AG04449 (cell line): Measurements from ENCODE around the gene MALRD1.

ENCODE experiments used
- CTCF ChIA-PET: fragments of 350-600 bp; formaldehyde crosslinking; extraction: SDS; loops from one replicate; lab custom pipeline; 2021; ENCODE audit warnings: antibody characterized with exemption; lab: Yijun Ruan, JAX
- POLR2A ChIA-PET: fragments of 400-600, 350-600 bp; formaldehyde crosslinking; extraction: SDS; loops from one replicate; lab custom pipeline; 2020; ENCODE audit warnings: antibody characterized with exemption, inconsistent platforms; lab: Yijun Ruan, JAX
- DNase-seq: peaks from one replicate; pipeline ENCODE4 v3.0.0-alpha.2; 2010; ENCODE audit warnings: low read depth, low spot score
- H3K4me3 ChIP-seq: 2 replicates; pipeline ENCODE4 v1.5.1; 2011; ENCODE audit warnings: low read depth, mild to moderate bottlenecking, control low read depth, low read length
- TF ChIP-seq, protein P1 (sequence below): IDR thresholded peaks from one replicate; pipeline ENCODE4 v1.5.1; 2011; ENCODE audit warnings: mild to moderate bottlenecking, moderate library complexity, low read length, control low read depth, inconsistent platforms; ENCODE audit not compliant: insufficient read depth; ENCODE audit errors: missing control alignments

The MALRD1 gene

GRCh38 chr10:19332304-19332703 lies 283.7 kb downstream of the MALRD1 start:
- no peak overlapping the region for H3K4me3 ChIP-seq
- POLR2A ChIA-PET = no interaction called here
- DNase-seq = no peak
- CTCF ChIA-PET = no interaction called here
- TF ChIP-seq, protein P1, sequence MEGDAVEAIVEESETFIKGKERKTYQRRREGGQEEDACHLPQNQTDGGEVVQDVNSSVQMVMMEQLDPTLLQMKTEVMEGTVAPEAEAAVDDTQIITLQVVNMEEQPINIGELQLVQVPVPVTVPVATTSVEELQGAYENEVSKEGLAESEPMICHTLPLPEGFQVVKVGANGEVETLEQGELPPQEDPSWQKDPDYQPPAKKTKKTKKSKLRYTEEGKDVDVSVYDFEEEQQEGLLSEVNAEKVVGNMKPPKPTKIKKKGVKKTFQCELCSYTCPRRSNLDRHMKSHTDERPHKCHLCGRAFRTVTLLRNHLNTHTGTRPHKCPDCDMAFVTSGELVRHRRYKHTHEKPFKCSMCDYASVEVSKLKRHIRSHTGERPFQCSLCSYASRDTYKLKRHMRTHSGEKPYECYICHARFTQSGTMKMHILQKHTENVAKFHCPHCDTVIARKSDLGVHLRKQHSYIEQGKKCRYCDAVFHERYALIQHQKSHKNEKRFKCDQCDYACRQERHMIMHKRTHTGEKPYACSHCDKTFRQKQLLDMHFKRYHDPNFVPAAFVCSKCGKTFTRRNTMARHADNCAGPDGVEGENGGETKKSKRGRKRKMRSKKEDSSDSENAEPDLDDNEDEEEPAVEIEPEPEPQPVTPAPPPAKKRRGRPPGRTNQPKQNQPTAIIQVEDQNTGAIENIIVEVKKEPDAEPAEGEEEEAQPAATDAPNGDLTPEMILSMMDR = no peak

DNA sequence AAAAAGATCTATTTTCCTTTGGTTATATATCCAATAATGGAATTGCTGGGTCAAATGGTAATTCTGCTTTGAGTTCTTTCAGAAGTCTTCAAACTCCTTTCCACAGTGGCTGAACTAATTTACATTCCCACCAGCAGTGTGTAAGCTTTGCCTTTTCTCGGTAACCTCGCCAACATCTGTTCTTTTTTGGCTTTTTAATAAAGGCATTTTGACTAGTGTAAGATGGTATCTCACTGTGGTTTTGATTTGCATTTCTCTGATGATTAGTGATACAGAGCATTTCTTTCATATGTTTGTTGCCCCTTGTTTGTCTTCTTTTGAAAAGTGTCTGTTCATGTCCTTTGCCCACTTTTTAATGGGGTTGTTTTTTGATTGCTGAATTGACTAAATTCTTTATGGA lies 285.0 kb downstream of the MALRD1 start:
- CTCF ChIA-PET = no interaction called here
- TF ChIP-seq, protein P1 = no peak
- POLR2A ChIA-PET = no interaction called here
- DNase-seq = no peak
- no peak overlapping the region for H3K4me3 ChIP-seq

DNA sequence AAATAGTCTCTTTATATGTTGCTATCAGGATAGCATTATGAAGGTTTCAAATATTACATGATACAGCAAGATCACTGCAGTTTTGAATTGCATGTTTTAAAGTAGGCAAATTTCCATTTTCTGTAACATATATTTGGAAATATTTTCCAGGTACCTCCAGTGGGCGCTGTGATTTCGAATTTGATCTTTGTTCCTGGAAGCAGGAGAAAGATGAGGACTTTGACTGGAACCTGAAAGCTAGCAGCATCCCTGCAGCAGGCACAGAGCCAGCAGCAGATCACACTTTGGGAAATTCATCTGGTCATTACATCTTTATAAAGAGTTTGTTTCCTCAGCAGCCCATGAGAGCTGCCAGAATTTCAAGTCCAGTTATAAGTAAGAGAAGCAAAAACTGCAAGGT lies 299.0 kb downstream of the MALRD1 start:
- POLR2A ChIA-PET = no interaction called here
- CTCF ChIA-PET = no interaction called here
- TF ChIP-seq, protein P1 = no peak
- no peak overlapping the region for H3K4me3 ChIP-seq
- no peak for DNase-seq

GRCh38 chr10:19367176-19367575 lies 318.6 kb downstream of the MALRD1 start:
- POLR2A ChIA-PET = no interaction called here
- DNase-seq = no peak
- TF ChIP-seq, protein P1 = no peak
- no peak overlapping the region for H3K4me3 ChIP-seq
- CTCF ChIA-PET = no interaction called here

- ChIA-PET POLR2A (no interaction called here), CTCF (no interaction called here)
- no peak overlapping the region for H3K4me3 ChIP-seq
- TF ChIP-seq, protein P1 = no peak
- DNase-seq = no peak
Observed at GRCh38 chr10:19373988-19374387, 325.4 kb downstream of the MALRD1 start.

DNA sequence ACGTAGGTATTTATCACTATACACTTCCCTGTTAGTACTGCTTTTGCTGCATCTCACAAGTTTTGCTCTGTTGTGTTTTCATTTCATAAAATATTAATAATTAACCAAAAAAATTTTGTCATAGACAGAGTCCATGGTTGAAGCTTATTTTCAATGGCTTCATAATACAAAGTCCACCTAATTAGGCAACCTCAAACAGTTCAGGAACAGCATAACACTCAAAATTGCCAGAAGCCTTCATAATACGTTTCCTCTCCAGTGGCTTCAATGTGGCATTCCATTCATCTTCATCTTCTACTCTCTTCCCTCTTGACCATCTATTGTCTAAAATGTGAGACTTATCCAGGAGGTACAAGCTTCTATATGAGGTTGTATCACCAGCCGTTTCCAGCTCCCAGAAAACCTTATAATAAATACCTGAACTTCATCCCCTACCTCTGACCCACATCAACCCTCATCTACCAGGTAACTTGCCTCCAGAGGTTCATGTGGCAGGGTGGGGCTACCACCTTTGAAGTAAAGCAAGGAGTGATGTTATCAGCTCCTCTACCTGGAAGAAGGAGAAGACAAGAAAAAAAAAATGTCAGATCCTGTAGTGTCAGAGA lies 337.3 kb downstream of the MALRD1 start:
- H3K4me3 ChIP-seq = no peak overlapping the region
- TF ChIP-seq, protein P1 = no peak
- DNase-seq = no peak
- ChIA-PET POLR2A (no interaction called here), CTCF (no interaction called here)
